Astrocyte (in vitro differentiated cells and primary cell): ENCODE measurements around the gene VSIG8.

Experiments
- CTCF ChIP-seq: IDR thresholded peaks from 2 replicates; pipeline ENCODE4 v1.5.1; 2011; ENCODE audit warnings: low read depth, mild to moderate bottlenecking, inconsistent platforms, low read length, moderate library complexity; ENCODE audit not compliant: insufficient read depth
- EZH2 ChIP-seq: IDR thresholded peaks from 2 replicates; pipeline ENCODE4 v1.6.1; 2012; ENCODE audit warnings: mild to moderate bottlenecking, low read length, inconsistent platforms; ENCODE audit not compliant: insufficient read depth

- no peak for TF ChIP-seq CTCF
- no peak for TF ChIP-seq EZH2
These were observed 23.2 kb downstream of the VSIG8 start for GRCh38 chr1:159839116-159839849.
